ENCODE measurements around the gene WDR6. TPM values are rescaled to one million over a fixed set of nuclear protein-coding genes. Genes with fewer than 3 reads are reported as not detected.
A peak's percentile ranks its signal among the peaks of the same experiment; 100 is the strongest.

Gene WDR6
- total RNA-seq, 1 donor from 2014 or later = 250 TPM

- Mint-ChIP-seq H3K4me3 (peak overlapping the region; percentile 93), H3K4me1 (peaks cover 48% of the 10 kb centered on the region), H3K27me3 (no peaks in the 10 kb centered on the region), H3K27ac (peak overlapping the region; percentile 94), H3K36me3 (ENCODE audit: low read depth) (peaks cover 77% of the 10 kb centered on the region), H3K9me3 (no peaks in the 10 kb centered on the region)
- intact Hi-C loops (cut with micrococcal nuclease) = loop anchor here (1.0 to 10.0 kb wide), 5 partner anchors 8 to 1265 kb away; partner anchors contain the start of genes HYAL3, IFRD2, NAA80 and QRICH1
- POLR2A ChIA-PET = interaction anchor here (0.5 to 14.9 kb wide), 29 partner anchors 9 to 942 kb away, joined by 3 to 372 read pairs (median 4); partner anchors contain the start of genes ARIH2, CCDC51, DALRD3 and IP6K2
- CTCF ChIA-PET = interaction anchor here (0.6 to 1.7 kb wide), 7 partner anchors 9 to 64 kb away, joined by 3 to 17 read pairs (median 5); partner anchors contain the start of genes DALRD3, QRICH1 and WDR6
- no peak for TF ChIP-seq CTCF (IDR thresholded peaks at IDR 0.05)
- DNase-seq (no peak), ATAC-seq (ENCODE audit: low read depth) (no peak)
Measured at GRCh38 chr3:49029563-49029884, 22.3 kb downstream of the WDR6 start.

GRCh38 chr3:49030321-49030720, 23.1 kb downstream of the WDR6 start:
- no peak for DNase-seq
- POLR2A ChIA-PET = interaction anchor here (1.3 to 2.1 kb wide), 2 partner anchors 23 to 91 kb away, joined by 3 to 6 read pairs; partner anchors contain the start of genes USP19 and WDR6
- H3K4me1 Mint-ChIP-seq = peaks cover 41% of the 10 kb centered on the region
- H3K27me3 Mint-ChIP-seq = no peaks in the 10 kb centered on the region
- no peak for TF ChIP-seq CTCF (IDR thresholded peaks at IDR 0.05)
- no peak overlapping the region for H3K27ac Mint-ChIP-seq
- ATAC-seq (ENCODE audit: low read depth) = no peak
- no peak overlapping the region for H3K4me3 Mint-ChIP-seq
- H3K36me3 Mint-ChIP-seq (ENCODE audit: low read depth) = peaks cover 77% of the 10 kb centered on the region
- H3K9me3 Mint-ChIP-seq = no peaks in the 10 kb centered on the region
- intact Hi-C loops (cut with micrococcal nuclease) = no loop called here
- CTCF ChIA-PET = no interaction called here

GRCh38 chr3:49032646-49033304, 25.6 kb downstream of the WDR6 start:
- CTCF ChIA-PET = interaction anchor here (1.7 kb wide), 1 partner anchor 18 kb away, joined by 3 read pairs; no protein-coding TSS in a partner anchor
- intact Hi-C loops (cut with micrococcal nuclease) = no loop called here
- H3K27ac Mint-ChIP-seq = no peak overlapping the region
- no peak for TF ChIP-seq CTCF (IDR thresholded peaks at IDR 0.05)
- ATAC-seq (ENCODE audit: low read depth) (no peak), DNase-seq (no peak)
- no peak overlapping the region for H3K4me3 Mint-ChIP-seq
- H3K36me3 Mint-ChIP-seq (ENCODE audit: low read depth) = peaks cover 70% of the 10 kb centered on the region
- peaks cover 22% of the 10 kb centered on the region for H3K4me1 Mint-ChIP-seq
- H3K27me3 Mint-ChIP-seq = no peaks in the 10 kb centered on the region
- no peaks in the 10 kb centered on the region for H3K9me3 Mint-ChIP-seq
- POLR2A ChIA-PET = interaction anchor here (1.2 to 2.1 kb wide), 3 partner anchors 11 to 61 kb away, joined by 6 to 13 read pairs (median 7); partner anchors contain the start of genes NDUFAF3, QRICH1 and WDR6

GRCh38 chr3:49034650-49035049, 27.5 kb downstream of the WDR6 start:
- CTCF ChIA-PET = no interaction called here
- peaks cover 59% of the 10 kb centered on the region for H3K36me3 Mint-ChIP-seq (ENCODE audit: low read depth)
- peaks cover 6% of the 10 kb centered on the region for H3K4me1 Mint-ChIP-seq
- no peak for TF ChIP-seq CTCF (IDR thresholded peaks at IDR 0.05)
- no peaks in the 10 kb centered on the region for H3K9me3 Mint-ChIP-seq
- intact Hi-C loops (cut with micrococcal nuclease) = no loop called here
- no peak overlapping the region for H3K27ac Mint-ChIP-seq
- DNase-seq = no peak
- H3K27me3 Mint-ChIP-seq = no peaks in the 10 kb centered on the region
- POLR2A ChIA-PET = interaction anchor here (0.9 to 1.9 kb wide), 2 partner anchors 13 to 28 kb away, joined by 3 to 10 read pairs; partner anchors contain the start of genes NDUFAF3 and WDR6
- ATAC-seq (ENCODE audit: low read depth) = no peak
- no peak overlapping the region for H3K4me3 Mint-ChIP-seq

GRCh38 chr3:49035281-49035680, 28.1 kb downstream of the WDR6 start:
- POLR2A ChIA-PET = interaction anchor here (0.9 to 1.9 kb wide), 2 partner anchors 13 to 28 kb away, joined by 3 to 10 read pairs; partner anchors contain the start of genes NDUFAF3 and WDR6
- Mint-ChIP-seq H3K27me3 (no peaks in the 10 kb centered on the region), H3K36me3 (ENCODE audit: low read depth) (peaks cover 59% of the 10 kb centered on the region), H3K27ac (no peak overlapping the region), H3K4me3 (no peak overlapping the region), H3K4me1 (peaks cover 6% of the 10 kb centered on the region), H3K9me3 (no peaks in the 10 kb centered on the region)
- no peak for TF ChIP-seq CTCF (IDR thresholded peaks at IDR 0.05)
- no peak for DNase-seq
- intact Hi-C loops (cut with micrococcal nuclease) = no loop called here
- CTCF ChIA-PET = no interaction called here
- no peak for ATAC-seq (ENCODE audit: low read depth)

Measured in activated B cell treated with CpG ODN at 0.5 μM for 24 hours (primary cell).